ENCODE data around the gene CNTF. TPM values are rescaled to one million over a fixed set of nuclear protein-coding genes. Genes with fewer than 3 reads are reported as not detected.
A peak's percentile ranks its signal among the peaks of the same experiment; 100 is the strongest.

CNTF gene
- total RNA-seq, 1 experiment from 2014 or later: 3.0 TPM

- peak; percentile 19 for DNase-seq (ENCODE audit: low read depth)
These were observed 19.5 kb downstream of the CNTF start for GRCh38 chr11:58641803-58642581.

DNA sequence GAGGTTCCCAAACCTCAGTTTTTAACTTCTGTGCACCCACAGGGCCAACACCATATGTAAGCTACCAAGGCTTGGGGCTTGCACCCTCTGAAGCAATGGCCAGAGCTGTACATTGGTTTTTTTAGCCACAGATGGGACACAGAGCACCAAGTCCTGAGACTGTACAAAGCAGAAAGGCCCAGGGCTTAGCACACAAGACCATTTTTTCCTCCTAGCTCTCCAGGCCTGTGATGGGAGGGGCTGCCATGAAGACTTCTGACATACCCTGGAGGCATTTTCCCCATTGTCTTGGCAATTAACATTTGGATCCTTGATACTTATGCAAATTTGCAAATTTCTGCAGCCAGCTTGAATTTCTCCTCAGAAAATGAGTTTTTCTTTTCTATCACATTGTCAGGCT lies 23.4 kb downstream of the CNTF start:
- DNase-seq (ENCODE audit: low read depth): no peak

DNA sequence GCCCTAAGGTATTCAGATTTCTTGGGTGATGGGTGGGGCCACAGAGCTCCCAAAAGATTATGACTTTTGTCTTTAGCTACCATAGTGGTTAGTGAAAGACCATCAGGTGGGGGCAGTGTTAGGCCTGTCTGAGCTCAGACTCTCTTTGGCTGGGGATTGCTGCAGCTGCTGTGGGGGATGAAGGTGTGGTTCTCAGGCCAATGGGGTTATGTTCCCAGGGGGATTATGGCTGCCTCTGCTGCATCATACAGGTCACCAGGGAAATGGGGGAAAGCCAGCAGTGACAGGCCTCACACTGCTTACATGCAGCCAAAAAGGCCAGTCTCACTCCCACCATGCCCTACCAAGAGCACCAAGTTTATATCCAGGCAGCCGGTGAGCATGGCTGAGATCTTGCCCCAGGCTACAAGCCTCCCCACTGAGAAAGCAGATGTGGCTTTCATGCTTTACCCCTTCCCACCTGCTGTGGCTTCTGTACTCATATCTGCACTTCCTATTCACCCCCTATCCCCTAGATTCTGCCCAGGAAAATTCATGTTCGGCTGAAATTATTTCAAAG lies 24.8 kb downstream of the CNTF start:
- DNase-seq (ENCODE audit: low read depth): peak; percentile 84

DNA sequence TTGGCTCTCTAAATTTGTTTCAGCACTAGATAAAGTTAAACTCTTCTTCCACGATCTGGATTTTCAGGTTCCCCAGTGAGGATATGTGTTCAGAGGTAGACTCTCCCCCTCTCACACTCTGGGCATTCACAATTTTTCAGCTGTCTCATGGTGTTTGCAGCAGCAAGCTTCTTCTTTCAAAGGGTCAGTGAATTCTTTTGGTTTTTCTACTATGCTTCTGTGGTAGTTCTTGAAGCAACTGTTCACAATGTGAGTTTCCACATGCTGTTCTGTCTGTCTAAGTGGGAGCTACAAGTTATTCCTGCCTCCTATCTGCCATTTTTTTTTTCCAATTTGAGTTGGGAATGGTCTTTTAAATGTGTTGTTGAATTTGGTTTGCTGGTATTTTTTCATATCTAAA lies 25.4 kb downstream of the CNTF start:
- no peak for DNase-seq (ENCODE audit: low read depth)

DNA sequence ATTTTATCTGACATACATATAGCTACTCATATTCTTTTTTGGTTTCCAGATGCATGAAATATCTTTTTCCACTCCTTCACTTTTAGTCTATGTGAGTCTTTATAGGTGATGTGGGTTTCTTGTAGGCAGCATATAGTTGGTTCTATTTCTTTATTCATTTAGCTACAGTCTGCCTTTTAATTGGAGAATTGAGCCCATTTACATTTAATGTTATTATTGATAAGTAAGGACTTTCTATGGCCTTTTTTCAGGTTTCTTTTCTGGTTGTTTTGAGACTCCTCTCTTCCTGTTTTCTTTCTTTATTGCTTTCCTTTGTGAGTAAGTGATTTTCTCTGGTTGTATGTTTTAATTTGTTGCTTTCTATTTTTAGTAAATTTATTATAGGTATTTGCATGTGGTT lies 27.2 kb downstream of the CNTF start:
- DNase-seq (ENCODE audit: low read depth): no peak

- DNase-seq (ENCODE audit: low read depth): no peak
These were observed 28.0 kb downstream of the CNTF start for GRCh38 chr11:58650496-58650895.

- no peak for DNase-seq (ENCODE audit: low read depth)
These were observed 30.3 kb downstream of the CNTF start for GRCh38 chr11:58652726-58653280.

GRCh38 chr11:58654079-58654907 lies 31.8 kb downstream of the CNTF start:
- DNase-seq (ENCODE audit: low read depth): peak; percentile 75

- no peak for DNase-seq (ENCODE audit: low read depth)
These were observed 32.4 kb downstream of the CNTF start for GRCh38 chr11:58654908-58655296.

- DNase-seq (ENCODE audit: low read depth): no peak
These were observed 33.9 kb downstream of the CNTF start for GRCh38 chr11:58656348-58656747.

DNA sequence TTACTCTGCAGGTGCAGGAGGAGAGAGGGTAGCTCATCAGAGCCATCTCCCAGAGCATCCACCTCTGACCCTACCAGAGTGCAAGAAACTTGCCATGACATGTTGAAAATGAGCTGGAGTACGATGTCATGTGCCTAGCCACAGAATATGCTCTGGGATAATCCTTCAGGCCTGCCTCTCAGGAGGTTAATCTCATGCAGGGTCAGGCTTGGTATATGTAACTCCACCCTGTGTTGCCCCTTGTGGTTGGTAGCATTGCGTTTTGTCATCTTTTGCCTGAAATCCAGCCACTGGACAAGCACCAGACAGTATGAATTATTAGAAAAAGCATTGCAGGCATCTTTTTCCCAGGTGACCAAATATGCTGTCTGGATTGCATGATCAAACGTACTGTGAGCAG lies 36.2 kb downstream of the CNTF start:
- DNase-seq (ENCODE audit: low read depth): no peak

DNA sequence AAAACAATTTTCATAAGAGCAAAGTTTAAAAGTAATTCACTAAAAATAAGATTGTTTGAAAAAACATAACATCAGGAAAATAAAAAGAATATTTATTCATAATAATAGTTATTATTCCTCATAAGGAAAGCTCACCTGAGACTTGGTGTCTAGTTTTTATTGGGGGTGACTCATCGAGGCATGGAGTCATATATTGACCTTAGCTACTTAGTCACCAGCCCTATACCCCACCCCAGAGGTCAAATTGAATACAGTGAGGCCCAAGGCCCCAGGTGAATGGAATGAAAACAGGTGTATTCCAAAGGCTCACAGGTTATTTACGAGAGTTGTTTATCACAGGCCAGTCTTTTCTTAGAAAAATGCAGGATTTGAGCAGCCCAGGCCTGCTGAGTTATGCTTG lies 36.9 kb downstream of the CNTF start:
- no peak for DNase-seq (ENCODE audit: low read depth)

GRCh38 chr11:58659910-58660570 lies 37.6 kb downstream of the CNTF start:
- DNase-seq (ENCODE audit: low read depth): no peak

DNA sequence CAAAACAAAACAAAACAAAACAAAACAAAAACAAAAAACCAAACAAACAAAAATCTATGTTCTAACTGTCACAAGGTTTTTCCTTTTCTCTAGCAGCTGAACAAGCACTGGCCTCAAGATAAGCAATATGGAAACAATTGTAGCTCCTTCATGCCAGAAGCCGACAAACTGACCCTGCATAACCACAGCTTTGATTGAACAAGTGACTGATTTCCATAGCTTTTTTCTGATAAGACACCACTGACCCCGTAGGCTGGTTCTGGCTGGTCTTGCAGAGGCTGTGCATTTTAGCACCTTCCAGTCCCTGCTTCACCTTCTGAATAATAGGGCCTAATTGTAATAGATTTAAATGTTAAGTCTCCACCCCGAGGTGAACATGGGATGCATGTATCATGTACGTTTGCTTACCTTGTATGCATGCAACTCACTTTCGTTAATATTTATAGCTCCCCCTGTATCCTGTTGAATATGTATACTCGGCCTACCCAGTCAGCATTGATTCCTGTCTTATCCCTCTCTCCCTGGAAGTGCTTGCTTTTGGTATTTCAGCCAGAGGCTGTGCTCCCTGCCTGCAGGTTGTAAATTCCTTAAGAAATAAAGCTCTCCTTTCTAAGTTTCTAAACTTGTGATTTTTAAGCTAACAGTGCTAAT lies 49.6 kb downstream of the CNTF start:
- no peak for DNase-seq (ENCODE audit: low read depth)

DNA sequence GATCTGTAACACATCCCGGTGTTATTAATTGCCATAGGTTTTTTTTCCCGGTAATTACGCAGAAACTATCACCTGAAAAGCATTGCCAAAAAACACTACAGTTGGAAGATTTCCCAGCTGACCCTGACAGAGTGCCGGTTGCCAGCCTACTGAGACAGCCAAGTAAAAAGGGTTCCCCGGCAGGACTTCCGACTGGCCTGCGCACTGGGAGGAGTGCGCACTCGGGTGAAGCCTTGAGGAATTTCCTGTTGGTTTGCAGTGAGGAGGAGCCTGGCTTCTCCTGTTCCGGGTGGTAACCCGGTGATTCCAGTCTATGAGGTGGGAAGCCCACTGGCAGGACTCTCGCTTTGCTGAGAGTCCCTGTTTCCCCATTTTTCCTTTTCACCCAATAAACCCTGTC lies 52.1 kb downstream of the CNTF start:
- DNase-seq (ENCODE audit: low read depth): no peak

Other genes with a start within 250 kb of the CNTF start
- not detected in 2 replicates for gene OR5B3, start 215.8 kb upstream of the CNTF start, total RNA-seq (2014; rRNA removed; shearing (Covaris generic))
- not detected in 2 replicates for gene OR5B2, start 194.5 kb upstream of the CNTF start, total RNA-seq (2014; rRNA removed; shearing (Covaris generic))
- not detected in 2 replicates for gene OR5B12, start 180.4 kb upstream of the CNTF start, total RNA-seq (2014; rRNA removed; shearing (Covaris generic))
- not detected in 2 replicates for gene OR5B21, start 114.6 kb upstream of the CNTF start, total RNA-seq (2014; rRNA removed; shearing (Covaris generic))
- gene LPXN, start 46.8 kb upstream of the CNTF start, total RNA-seq (2014; rRNA removed; shearing (Covaris generic)): 147 and 149 TPM in 2 replicates
- gene ZFP91, start 43.6 kb upstream of the CNTF start, total RNA-seq (2014; rRNA removed; shearing (Covaris generic)): 64.2 and 77.3 TPM in 2 replicates
- 0.60 TPM in 1 of 2 replicates, not detected in the other for gene GLYAT, start 109.3 kb downstream of the CNTF start, total RNA-seq (2014; rRNA removed; shearing (Covaris generic))
- 2.3 and 2.4 TPM in 2 replicates for gene GLYATL2, start 222.0 kb downstream of the CNTF start, total RNA-seq (2014; rRNA removed; shearing (Covaris generic))